GM23338 (cell line): ENCODE measurements around the gene ISG15. TPM values are rescaled to one million over a fixed set of nuclear protein-coding genes. Genes with fewer than 3 reads are reported as not detected.

Source experiments
- ATAC-seq: fragments of 200-7000 bp; cut with Tn5 transposase; 3 replicates; pipeline ENCODE4 v1.9.1; 2020
- DNase-seq: peaks from one replicate; pipeline ENCODE4 v3.0.0-alpha.2; 2015; ENCODE audit warnings: low spot score
- H2AFZ ChIP-seq: fragments of 200-600 bp; sonication (generic); 2 replicates; pipeline ENCODE4 v1.8.0; 2016; ENCODE audit warnings: antibody characterized with exemption, mild to moderate bottlenecking, moderate library complexity
- H3F3A ChIP-seq: fragments of 200-600 bp; sonication (generic); replicated peaks from 2 replicates; pipeline ENCODE4 v1.8.0; 2017; ENCODE audit warnings: antibody characterized with exemption, mixed run types, low read depth
- H3K27ac ChIP-seq: fragments of 200-600 bp; sonication (generic); 2 replicates; pipeline ENCODE4 v1.6.1; 2016; ENCODE audit warnings: low read depth
- H3K27me3 ChIP-seq: fragments of 200-600 bp; sonication (generic); 2 replicates; pipeline ENCODE4 v1.8.0; 2016; ENCODE audit warnings: mild to moderate bottlenecking, mixed run types, moderate library complexity; ENCODE audit not compliant: insufficient read depth
- H3K36me3 ChIP-seq: fragments of 200-600 bp; sonication (generic); 2 replicates; pipeline ENCODE4 v1.8.0; 2016; ENCODE audit warnings: mild to moderate bottlenecking; ENCODE audit not compliant: insufficient read depth
- H3K4me1 ChIP-seq: fragments of 200-600 bp; sonication (generic); 2 replicates; pipeline ENCODE4 v1.8.0; 2016; ENCODE audit warnings: mild to moderate bottlenecking, moderate library complexity; ENCODE audit not compliant: insufficient read depth
- H3K4me2 ChIP-seq: fragments of 200-600 bp; sonication (generic); 2 replicates; pipeline ENCODE4 v1.7.1; 2017; ENCODE audit warnings: mixed run types
- H3K4me3 ChIP-seq: fragments of 200-600 bp; sonication (generic); 2 replicates; pipeline ENCODE4 v1.6.1; 2016; ENCODE audit warnings: mixed run types
- H3K79me2 ChIP-seq: fragments of 200-600 bp; sonication (generic); replicated peaks from 2 replicates; pipeline ENCODE4 v1.8.0; 2017; ENCODE audit warnings: mild to moderate bottlenecking; ENCODE audit not compliant: insufficient read depth
- H3K9me2 ChIP-seq: fragments of 200-600 bp; sonication (generic); 2 replicates; pipeline ENCODE4 v1.8.0; 2017; ENCODE audit not compliant: insufficient read depth
- H4K20me1 ChIP-seq: fragments of 200-600 bp; sonication (generic); replicated peaks from 2 replicates; pipeline ENCODE4 v1.8.0; 2017; ENCODE audit warnings: mild to moderate bottlenecking; ENCODE audit not compliant: insufficient read depth
- H3K27ac Mint-ChIP-seq: 2 replicates; pipeline ENCODE4 v1.8.0; 2020; ENCODE audit warnings: inconsistent platforms, mild to moderate bottlenecking, moderate library complexity, mixed read lengths
- H3K27me3 Mint-ChIP-seq: 3 replicates; pipeline ENCODE4 v1.8.0; 2022; ENCODE audit warnings: low read depth, mild to moderate bottlenecking, moderate library complexity, mixed read lengths, inconsistent platforms; ENCODE audit not compliant: insufficient read depth, poor library complexity
- H3K36me3 Mint-ChIP-seq: 3 replicates; pipeline ENCODE4 v1.8.0; 2021; ENCODE audit warnings: low read depth, mild to moderate bottlenecking, inconsistent platforms, moderate library complexity, mixed read lengths
- H3K4me1 Mint-ChIP-seq: 3 replicates; pipeline ENCODE4 v1.8.0; 2020; ENCODE audit warnings: mild to moderate bottlenecking, inconsistent platforms, mixed read lengths
- H3K4me3 Mint-ChIP-seq: 3 replicates; pipeline ENCODE4 v1.8.0; 2021; ENCODE audit warnings: moderate library complexity, mild to moderate bottlenecking, inconsistent platforms, mixed read lengths
- H3K9me3 Mint-ChIP-seq: 3 replicates; pipeline ENCODE4 v1.8.0; 2020; ENCODE audit warnings: moderate library complexity, mild to moderate bottlenecking, inconsistent platforms, mixed read lengths
- CREB1 ChIP-seq: fragments of 250-450 bp; sonication (Bioruptor Pico); IDR thresholded peaks from 2 replicates; pipeline ENCODE4 v1.5.0; 2020; ENCODE audit warnings: low read depth, mild to moderate bottlenecking, moderate library complexity
- EZH2 ChIP-seq: fragments of 200-600 bp; sonication (generic); IDR thresholded peaks from one replicate; pipeline ENCODE4 v1.8.0; 2017; ENCODE audit warnings: antibody characterized with exemption, mild to moderate bottlenecking, low read depth; ENCODE audit not compliant: unreplicated experiment
- ZNF462 ChIP-seq: fragments of 250-450 bp; sonication (Bioruptor Pico); IDR thresholded peaks from 2 replicates; pipeline ENCODE4 v1.5.0; 2020; ENCODE audit warnings: mild to moderate bottlenecking, moderate library complexity
- polyA plus RNA-seq: library from polyadenylated mRNA; unstranded; fragments of >200 nt; fragmentation: Nextera tagmentation; extraction: Ambion mirVana; gene quantifications from 2 replicates; pipeline ENCODE4 v1.2.1, GENCODE V29; 2016
- total RNA-seq: library from RNA; depleted of rRNA; stranded (reverse); fragments of >200 nt; shearing (Covaris generic); gene quantifications from 2 replicates; pipeline ENCODE4 v1.2.3, GENCODE V29; 2014
- TF ChIP-seq, protein P1 (sequence below), 2 experiments: fragments of 200-600 bp in 1 of 2; sonication (generic) in 1 of 2; conservative IDR thresholded peaks; 2 replicates each; pipeline versions ENCODE4 v1.5.1 to v1.6.1; 2016 to 2017; ENCODE audit warnings: antibody characterized with exemption in 2 of 2, low read depth in 2 of 2, mild to moderate bottlenecking in 2 of 2, moderate library complexity in 1 of 2

The ISG15 gene
- total and polyA plus RNA-seq, 2 experiments from 2014 or later: 52.9 to 101 TPM

DNA sequence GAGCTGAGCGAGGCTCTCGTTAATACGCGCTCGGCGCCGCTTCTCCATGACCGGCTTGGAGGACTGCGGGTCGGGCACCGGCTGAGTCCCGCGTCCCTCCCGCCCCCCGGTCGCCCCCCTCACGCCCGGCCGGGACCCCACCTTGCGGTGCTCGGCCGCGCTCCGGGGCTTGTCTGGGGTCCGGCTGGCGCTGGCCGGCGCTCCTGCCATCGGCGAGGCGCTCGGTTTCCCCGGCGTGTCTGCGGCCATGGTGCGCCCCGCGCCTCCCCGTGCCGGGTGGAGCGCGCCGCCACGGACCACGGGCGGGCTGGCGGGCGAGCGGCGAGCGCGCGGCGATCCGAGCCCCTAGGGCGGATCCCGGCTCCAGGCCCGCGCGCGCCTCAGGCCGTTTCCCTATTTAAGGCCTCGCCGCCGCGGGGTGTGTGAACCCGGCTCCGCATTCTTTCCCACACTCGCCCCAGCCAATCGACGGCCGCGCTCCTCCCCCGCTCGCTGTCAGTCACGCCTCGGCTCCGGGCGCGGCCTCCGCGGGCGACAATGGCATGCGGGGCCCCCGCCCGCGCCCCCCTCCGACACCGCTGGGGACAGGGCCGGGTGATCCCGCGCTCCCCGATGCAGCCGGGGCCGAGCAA, 13.5 kb upstream of the ISG15 start, which contains the start of gene HES4:
Gene HES4, minus strand, starts transcription at position 373 of the 632 bp plus-strand sequence. Its CDS starts 124 bp downstream, at position 249.
- Mint-ChIP-seq H3K9me3 (peaks cover 2% of the 10 kb centered on the region; the same call in 1 of the 3 replicates), H3K4me3 (peak within 1 kb of the TSS; percentile 71), H3K36me3 (no peaks in the 10 kb centered on the region; the same call in 2 of the 3 replicates), H3K27ac (no peak within 1 kb of the TSS), H3K27me3 (peaks cover 72% of the 10 kb centered on the region), H3K4me1 (peaks cover 10% of the 10 kb centered on the region)
- peak within 1 kb of the TSS; percentile 88 for H3K4me2 ChIP-seq
- H3F3A ChIP-seq: peaks cover 6% of the 10 kb centered on the region; the same call in 1 of the 2 replicates
- peak within 1 kb of the TSS; percentile 71 for H3K4me3 ChIP-seq
- H3K36me3 ChIP-seq: no peaks in the 10 kb centered on the region
- no peak within 1 kb of the TSS; the same call in 1 of the 2 replicates for H2AFZ ChIP-seq
- ATAC-seq (peak; percentile 33), DNase-seq (peak; percentile 98)
- no peaks in the 10 kb centered on the region for H3K9me2 ChIP-seq
- TF ChIP-seq, protein P1, sequence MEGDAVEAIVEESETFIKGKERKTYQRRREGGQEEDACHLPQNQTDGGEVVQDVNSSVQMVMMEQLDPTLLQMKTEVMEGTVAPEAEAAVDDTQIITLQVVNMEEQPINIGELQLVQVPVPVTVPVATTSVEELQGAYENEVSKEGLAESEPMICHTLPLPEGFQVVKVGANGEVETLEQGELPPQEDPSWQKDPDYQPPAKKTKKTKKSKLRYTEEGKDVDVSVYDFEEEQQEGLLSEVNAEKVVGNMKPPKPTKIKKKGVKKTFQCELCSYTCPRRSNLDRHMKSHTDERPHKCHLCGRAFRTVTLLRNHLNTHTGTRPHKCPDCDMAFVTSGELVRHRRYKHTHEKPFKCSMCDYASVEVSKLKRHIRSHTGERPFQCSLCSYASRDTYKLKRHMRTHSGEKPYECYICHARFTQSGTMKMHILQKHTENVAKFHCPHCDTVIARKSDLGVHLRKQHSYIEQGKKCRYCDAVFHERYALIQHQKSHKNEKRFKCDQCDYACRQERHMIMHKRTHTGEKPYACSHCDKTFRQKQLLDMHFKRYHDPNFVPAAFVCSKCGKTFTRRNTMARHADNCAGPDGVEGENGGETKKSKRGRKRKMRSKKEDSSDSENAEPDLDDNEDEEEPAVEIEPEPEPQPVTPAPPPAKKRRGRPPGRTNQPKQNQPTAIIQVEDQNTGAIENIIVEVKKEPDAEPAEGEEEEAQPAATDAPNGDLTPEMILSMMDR (conservative IDR thresholded peaks at IDR 0.05; ENCODE audit: low read depth in 2 of 2): no peak
- TF ChIP-seq CREB1 (CRISPR knock-in tag) (peak; percentile 33), ZNF462 (CRISPR knock-in tag) (no peak), EZH2 (peak; percentile 2)
- H3K4me1 ChIP-seq: peaks cover 10% of the 10 kb centered on the region
- no peak within 1 kb of the TSS for H3K27ac ChIP-seq
- no peaks in the 10 kb centered on the region for H4K20me1 ChIP-seq
- H3K79me2 ChIP-seq: no peaks in the 10 kb centered on the region
- peaks cover 91% of the 10 kb centered on the region for H3K27me3 ChIP-seq
